Fibroblast of the aortic adventitia (primary cell): ENCODE results near the gene CRACR2A. TPM values are rescaled to one million over a fixed set of nuclear protein-coding genes. Genes with fewer than 3 reads are reported as not detected.

ENCODE experiments used
- DNase-seq: peaks from one replicate; pipeline ENCODE4 v3.0.0-alpha.2; 2010; ENCODE audit warnings: low read depth
- H3K4me3 ChIP-seq: 2 replicates; pipeline ENCODE4 v1.5.1; 2011; ENCODE audit warnings: low read depth, mild to moderate bottlenecking, control low read depth, low read length, moderate library complexity
- CTCF ChIP-seq: IDR thresholded peaks from 2 replicates; pipeline ENCODE4 v1.5.1; 2011; ENCODE audit warnings: mild to moderate bottlenecking, low read length, control low read depth, inconsistent platforms; ENCODE audit not compliant: insufficient read depth
- total RNA-seq: library from RNA; depleted of rRNA; stranded (reverse); fragments of >200 nt; gene quantifications from 2 replicates; pipeline ENCODE4 v1.2.3, GENCODE V29; 2012; ENCODE audit warnings: low replicate concordance

The CRACR2A gene
- total RNA-seq, 1 donor = 4.8 TPM

GRCh38 chr12:3602488-3602887 lies 150.4 kb downstream of the CRACR2A start:
- TF ChIP-seq CTCF = no peak
- H3K4me3 ChIP-seq = no peak overlapping the region
- DNase-seq = no peak

GRCh38 chr12:3601461-3602150 lies 151.3 kb downstream of the CRACR2A start:
- no peak overlapping the region for H3K4me3 ChIP-seq
- DNase-seq = no peak
- TF ChIP-seq CTCF = no peak

- no peak for DNase-seq
- no peak overlapping the region for H3K4me3 ChIP-seq
- no peak for TF ChIP-seq CTCF
These were observed 152.0 kb downstream of the CRACR2A start for GRCh38 chr12:3600951-3601350.

GRCh38 chr12:3600039-3600720 lies 152.7 kb downstream of the CRACR2A start:
- no peak for TF ChIP-seq CTCF
- no peak for DNase-seq
- no peak overlapping the region for H3K4me3 ChIP-seq

- DNase-seq = no peak
- H3K4me3 ChIP-seq = no peak overlapping the region
- TF ChIP-seq CTCF = no peak
These were observed 153.7 kb downstream of the CRACR2A start for GRCh38 chr12:3598896-3599860.

- TF ChIP-seq CTCF = no peak
- H3K4me3 ChIP-seq = no peak overlapping the region
- DNase-seq = no peak
These were observed 155.2 kb downstream of the CRACR2A start for GRCh38 chr12:3597526-3598210.
